NCI-H446 (cell line): ENCODE measurements around the gene PIK3C2G.
A peak's percentile ranks its signal among the peaks of the same experiment; 100 is the strongest.

Experiments used
- DNase-seq, 2 experiments: peaks; one replicate each; lab custom pipeline; 2025; lab: John Stamatoyannopoulos, UW

The PIK3C2G gene

DNA sequence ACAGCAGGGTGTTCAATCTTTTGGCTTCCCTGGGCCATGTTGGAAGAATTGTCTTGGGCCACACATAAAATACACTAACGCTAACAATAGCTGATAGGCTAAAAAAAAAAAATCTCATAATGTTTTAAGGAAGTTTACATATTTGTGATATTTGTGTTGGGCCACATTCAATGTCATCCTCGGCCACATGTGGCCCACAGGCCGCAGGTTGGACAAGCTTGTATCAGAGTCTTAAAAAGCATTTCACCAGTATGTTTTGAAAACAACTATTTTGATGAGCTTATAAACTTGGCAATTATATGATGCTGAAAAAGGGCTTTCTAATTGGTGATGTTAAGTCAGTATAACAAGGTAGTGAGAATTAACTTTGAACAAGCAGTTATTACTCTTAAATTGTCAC is 78.9 kb downstream of the PIK3C2G start:
- DNase-seq = no peak

DNA sequence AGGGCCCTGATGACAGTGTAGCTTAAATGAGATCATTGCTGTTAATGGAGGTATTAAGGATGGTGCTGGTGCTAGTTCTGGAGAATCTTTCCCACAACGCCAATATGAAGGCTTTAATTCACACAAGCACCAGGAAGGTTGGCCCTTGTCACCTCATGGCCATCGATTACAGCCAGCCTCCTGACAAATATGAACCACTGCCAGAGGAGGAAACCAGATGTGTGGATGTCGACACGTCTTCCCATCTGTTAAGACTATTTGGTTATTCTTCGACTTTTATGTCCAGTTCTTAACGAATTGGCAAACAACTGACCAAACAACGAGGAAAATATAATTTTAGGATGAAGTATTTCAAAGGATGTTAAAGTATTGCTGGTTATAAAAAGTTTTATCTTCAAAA is 79.5 kb downstream of the PIK3C2G start:
- peak in 1 of 2 experiments; percentile 37 for DNase-seq

DNA sequence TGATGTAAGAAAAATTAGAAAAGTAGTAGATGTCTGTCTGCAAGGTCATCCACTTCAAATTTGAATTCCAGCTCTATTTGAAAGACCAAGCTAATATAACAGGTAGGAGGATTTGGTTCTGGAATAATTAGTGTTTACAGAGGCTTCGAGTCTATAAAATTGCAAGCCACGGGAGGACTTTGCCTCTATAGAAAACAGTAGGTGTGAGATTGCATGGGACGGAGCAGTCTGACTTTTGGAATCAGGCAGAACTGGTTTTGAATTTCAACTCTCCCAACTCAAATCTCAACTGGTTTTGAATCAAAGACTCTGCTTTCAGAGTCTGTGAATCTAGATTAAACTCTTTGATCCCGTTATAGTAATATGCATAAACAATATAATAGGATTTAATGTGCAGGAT is 82.4 kb downstream of the PIK3C2G start:
- no peak for DNase-seq

DNA sequence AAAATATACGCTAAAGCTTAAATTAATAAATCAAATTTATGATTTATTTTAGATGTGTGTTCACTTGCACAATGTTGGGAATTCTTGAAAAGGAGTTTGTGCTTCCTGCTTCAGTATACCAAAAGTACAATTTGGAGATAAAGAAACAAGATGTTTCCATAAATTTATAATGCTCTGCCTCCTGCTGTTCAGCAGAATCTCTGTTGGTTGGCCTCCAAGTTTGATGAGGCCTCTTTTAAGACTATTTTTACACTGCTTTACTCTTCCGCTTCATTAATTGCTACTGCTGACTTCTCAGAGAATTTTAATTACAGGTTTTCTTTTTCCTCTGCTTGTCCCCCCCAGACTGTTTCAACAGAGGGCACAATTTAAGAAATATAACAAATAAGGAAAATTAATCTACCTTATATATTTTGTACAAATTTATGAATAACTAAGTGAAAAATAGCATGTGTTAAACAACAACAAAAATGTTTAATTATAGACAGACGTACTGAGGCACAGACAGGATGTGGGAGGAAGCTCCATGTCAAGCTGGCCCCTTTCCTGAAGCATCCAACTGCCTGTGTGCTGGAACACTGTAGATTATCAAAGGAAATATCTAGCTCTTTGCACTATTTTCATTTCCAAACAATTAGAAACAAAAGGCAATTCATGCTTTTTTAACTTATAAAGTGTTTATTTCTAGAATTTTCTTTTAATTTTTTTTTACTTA is 83.9 kb downstream of the PIK3C2G start:
- peak; percentile 39 to 79 for DNase-seq

DNA sequence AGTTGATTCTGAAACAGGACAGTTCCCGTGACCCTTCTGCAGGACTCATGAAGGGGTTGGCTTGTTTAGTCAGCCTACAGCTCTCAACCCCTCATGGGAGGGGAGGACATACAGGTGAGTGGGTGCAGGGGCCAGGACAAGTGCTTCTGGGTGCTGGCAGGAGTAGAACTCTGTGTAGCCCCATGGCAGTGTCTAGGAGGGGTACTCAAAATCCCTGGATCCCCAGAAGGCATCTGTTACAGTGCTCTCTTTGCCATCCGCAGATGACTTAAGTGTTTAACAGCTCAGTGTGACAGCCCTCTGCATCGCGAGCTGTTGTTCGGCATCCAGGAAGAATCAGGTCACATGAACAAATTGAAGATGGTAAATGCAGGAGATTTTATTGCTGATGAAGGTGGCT is 91.0 kb downstream of the PIK3C2G start:
- DNase-seq = no peak

DNA sequence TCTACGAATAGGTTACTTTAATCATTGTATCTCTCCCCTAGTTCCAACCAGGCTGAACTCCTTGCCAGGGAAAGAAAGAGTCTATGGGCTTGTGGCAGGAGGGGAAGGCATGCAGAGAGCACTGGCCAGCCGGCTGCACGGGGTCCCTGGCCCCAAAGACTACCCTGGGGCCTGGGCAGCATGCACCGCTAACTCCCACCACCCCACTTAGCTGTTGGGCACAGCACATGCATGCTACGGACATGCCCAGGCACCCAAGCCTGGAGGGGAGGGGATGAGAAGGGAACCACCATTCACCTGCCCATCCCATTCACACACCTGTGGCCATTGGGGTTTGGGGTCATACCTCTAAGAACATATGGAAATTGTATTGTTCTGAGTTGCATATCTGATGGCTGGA is 94.1 kb downstream of the PIK3C2G start:
- DNase-seq = no peak

DNA sequence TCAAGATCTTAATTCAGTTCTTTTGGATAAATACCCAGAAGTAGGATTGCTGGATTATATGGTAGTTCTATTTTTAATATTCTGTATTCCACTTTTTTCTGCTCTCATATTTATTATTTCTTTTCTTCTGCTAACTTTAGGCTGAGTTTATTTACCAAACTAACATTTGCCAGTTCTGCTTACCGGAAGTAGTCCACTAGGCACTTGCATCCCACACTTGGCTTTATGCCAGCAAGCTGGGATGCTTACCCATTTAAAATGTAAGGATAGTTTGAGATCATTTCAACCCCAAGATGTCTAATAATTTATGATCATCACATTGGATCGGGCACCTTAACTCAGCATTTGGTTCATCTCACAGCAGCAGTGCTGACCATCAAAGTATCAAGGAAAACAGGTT is 96.8 kb downstream of the PIK3C2G start:
- DNase-seq = no peak

DNA sequence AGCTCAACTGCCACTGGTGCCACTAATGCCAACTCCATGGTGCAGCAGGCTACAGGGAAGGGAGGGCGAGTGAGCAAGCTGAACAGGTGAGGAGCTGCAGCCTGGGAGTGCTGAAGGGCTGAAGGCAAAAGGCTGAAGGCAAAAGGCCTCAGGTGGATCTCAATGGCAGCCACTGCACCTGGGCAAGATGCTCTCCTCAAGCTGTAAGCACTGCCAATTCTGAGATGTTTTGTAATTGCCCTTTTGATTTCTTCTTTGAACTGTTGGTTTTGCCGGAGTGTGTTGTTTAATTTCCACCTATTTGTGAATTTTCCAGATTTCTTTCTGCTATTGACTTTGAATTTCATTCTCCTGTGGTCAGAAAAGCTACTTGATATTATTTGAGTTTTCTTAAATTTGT is 97.6 kb downstream of the PIK3C2G start:
- no peak for DNase-seq

DNA sequence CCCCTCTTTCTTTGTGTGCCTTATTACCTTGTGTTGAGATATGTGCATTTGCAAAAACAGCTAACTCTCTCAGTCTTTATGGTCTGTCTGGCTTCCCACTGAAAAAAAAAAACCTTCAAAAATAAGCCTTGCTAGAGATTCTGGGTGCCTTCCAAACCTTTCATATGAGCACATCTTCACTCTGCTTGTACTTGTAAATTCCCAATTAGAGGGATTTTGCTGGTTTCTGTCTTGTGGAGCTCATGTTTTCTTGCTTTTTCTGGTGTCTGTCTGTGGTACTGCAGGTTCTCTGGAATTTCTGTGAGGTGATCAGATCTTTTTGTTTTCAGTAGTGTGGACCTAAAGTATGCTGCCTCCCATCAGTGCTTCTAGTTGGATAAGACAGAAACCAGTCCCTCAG is 100.1 kb downstream of the PIK3C2G start:
- no peak for DNase-seq

DNA sequence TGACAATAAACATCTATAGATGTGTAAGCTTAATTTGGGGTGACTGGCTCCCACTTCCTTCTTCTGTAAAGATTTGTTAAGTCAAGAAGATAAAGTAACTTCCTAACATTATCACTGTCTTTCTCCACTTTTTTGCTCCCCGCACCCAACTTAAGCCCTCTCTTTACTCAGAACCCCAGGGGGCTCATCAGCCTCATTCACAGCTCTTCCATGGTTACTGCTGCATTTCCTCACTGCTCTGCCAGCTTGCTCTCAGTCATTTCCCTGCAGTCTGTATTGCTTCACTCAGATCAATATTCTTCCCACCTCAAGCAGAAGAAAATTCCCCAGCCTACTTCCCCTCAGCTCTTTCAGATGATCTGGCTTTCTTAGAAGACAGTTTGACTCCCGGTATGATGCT is 102.0 kb downstream of the PIK3C2G start:
- DNase-seq = no peak

DNA sequence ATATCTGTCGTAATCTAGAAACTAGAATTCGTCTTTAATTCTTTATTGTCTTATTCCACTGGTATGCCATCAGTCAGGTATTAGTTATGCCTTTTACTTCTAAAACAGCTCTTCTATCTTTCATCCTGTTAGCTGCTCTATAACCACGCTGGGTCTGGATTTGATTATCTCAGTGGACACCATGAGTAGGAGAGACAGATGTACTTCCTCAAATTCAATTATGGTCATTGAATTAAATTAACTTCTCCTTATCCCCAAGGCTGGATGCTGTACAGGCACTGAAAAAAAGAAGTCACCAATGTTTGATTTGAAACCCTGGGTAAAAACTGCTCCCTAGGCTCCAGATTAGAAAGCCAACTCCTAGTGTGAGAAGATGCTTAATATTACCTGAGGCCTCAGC is 107.3 kb downstream of the PIK3C2G start:
- DNase-seq = no peak

DNA sequence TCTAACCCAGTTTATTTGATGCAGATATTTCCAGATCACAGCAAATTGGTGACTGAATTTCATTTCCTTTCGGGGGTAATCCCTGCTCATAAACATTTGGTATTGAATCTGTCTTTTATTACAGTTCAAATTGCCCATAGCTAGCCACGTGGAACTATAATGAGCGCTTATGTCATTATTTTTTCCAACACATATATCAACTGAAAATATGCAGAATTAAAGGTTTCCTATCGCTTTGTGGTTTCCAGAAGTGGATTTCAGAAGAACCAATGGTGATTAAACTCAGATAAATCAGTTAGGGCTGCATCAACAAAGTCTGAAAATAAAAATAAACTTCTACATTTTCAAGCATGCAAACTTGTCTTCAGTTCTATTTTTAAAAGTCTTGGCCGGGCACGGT is 111.9 kb downstream of the PIK3C2G start:
- no peak for DNase-seq

DNA sequence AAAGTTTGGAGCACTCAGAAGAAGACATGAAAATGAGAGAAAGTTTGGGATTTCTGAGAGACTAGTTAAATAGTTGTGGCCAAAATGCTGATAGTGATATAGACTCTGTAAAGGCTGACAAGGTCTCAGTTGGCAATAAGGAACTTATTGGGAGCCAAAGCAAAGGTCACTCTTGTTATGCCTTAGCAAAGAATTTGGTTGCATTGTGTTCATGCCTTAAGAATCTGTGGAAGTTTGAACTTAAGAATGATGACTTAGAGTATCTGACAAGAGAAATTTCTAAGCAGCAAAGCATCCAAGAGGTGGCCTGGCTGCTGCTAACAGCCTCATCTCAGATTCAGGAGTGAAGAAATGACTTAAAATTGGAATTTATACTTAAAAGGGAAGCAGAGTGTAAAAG is 113.8 kb downstream of the PIK3C2G start:
- DNase-seq = no peak

DNA sequence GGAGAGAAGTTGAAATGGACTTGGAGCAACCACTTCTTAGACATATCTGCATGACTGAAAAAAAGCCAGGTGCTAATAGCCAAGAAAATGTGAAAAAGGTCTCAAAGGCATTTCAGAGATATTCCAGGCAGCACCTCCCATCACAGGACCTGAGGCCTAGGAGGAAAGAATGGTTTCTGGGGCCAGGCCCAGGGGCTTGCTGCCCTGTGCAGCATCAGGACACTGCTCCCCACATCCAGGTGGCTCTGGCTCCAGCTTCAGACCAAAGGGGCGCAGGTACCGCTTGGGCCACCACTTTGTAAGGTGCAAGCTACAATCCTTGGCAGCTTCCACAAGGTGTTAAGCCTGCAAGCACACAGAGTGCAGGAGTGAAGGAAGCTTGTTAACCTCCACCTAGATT is 114.3 kb downstream of the PIK3C2G start:
- DNase-seq = no peak

DNA sequence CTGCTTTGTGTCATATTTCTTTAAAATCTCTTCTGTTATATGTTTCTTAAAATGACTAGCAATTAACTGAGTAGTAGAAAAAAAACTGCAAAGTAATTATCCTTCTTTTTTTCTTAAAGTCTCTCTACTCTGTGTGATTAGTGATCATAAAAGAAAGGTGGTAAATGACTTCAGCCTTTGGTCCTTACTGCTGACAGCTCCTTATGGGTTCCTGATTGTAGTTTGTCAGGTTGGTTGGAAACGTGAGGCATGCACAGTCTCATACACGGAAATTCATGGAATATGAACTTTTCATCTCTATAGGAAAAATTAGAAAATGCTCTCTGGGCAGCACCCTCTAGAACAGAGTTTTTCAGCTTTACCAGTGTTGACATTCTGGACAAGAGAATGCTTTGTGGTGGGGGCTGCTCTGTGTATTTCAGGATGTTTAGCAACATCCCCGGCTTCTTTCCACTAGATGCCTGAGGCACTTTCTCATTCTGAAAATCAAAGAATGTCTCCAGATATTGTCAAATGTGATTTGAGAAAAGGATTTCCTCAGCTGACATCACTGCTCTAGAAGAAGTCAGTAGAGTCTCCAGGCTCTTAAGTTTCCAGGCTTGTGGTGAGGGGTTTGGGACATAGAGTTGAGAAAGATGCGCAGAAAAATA is 121.0 kb downstream of the PIK3C2G start:
- no peak for DNase-seq

DNA sequence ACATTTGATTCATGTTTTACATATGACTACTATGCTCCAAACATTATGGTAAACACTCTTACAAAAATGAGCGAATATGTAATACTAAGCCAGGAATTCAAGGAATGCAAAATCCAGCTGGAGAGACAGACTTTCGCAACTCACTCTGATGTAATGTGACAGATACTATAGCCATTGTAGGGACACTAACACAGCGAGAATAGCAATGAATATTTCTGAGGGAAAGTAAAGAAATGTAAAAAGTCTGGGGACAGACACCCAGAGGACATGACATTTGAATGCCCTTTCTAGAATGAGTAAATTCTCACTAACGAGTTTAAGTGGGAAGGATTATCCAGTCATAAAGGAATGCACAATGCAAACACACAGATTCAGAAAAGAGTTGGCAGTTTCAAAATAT is 121.9 kb downstream of the PIK3C2G start:
- DNase-seq = peak in 1 of 2 experiments; percentile 49

DNA sequence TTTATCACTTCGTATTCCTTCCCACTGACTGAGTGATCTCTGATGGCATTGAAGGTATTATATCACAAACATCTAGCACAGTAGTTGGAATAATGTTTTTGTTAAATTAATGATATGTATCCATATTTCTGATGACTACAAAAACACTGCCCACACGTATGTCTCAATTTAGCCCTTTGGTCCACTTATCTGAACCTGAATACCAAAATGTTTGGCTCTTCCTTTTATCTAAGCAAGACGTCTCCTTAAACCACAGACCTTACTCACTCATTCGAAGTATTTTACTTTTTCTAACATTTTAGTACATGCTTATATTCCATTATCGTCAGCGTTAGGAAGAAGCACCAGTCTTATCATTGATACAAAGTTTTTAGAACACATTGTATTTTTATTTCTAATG is 126.4 kb downstream of the PIK3C2G start:
- DNase-seq = no peak

DNA sequence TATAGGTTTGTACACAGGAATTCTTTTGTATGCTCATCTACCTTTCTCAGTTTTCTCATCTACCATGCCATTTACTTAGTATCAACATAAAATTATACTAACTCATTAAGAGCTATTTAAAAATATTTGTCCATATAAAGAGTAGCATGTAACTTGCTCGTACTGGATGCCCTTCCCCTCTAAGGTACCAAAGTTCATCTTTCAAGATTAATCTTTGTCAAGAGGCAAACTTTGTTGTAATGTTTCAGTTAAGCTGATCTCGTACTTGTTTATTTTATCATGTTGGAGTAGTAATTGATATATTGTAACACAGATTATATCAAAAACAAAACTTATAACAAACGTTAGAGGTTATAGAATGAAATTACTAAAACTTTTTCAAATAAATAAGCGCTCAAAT is 128.5 kb downstream of the PIK3C2G start:
- no peak for DNase-seq

DNA sequence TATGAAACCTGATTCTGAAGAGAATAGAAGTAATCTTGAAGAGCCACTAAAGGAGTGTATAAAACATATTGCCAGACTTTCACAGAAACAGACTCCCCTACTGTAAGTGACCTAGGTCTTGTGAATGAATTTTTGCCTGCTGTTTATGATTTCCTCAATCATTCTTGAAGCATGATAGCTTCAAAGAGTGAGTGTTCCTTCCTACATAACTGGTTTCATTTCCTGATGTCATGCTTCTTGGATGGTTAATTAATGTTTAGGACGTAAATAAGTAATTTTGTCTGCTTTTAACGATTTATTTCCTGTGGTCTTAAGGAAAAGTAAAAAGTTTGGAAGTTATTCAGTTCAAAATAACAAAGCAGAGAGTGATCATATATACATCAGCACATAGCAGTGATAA is 129.8 kb downstream of the PIK3C2G start:
- DNase-seq = no peak

DNA sequence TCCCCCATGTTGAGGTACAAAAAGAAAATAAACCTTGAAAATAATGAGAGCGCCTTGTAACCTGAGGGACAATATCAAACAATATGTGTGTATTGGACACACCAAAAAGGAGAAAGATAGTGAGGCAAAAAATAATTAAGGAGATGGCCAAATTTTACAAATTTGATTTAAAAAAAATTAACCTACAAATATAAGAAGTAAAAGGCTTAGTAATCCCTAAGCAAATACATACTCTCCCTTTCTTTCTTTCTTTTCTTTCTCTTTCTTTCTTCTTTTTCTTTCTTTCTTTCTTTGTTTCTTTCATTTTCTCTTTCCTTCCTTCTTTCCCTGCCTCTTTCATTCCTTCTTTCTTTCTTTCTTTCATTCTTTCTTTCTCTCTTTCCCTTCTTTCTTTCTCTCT is 133.4 kb downstream of the PIK3C2G start:
- no peak for DNase-seq

DNA sequence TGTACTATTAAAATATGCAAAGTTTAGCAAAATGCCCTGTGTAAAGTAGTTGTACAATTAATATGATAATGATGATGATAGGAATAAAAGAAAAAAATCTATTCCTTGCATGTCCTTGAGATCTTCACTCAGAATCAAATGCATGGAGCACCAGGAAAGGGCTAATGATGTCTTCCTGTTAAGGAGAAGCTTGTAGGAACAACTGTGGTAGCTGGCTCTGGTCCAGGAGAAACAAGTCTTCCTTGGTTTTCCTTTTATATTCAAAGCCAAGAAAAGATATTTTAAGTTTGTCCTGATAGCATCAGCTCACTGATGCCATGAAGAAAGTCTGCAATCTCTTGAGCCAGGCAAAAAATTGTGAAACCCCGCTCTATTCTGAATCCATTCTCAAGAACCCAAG is 138.9 kb downstream of the PIK3C2G start:
- DNase-seq = no peak

DNA sequence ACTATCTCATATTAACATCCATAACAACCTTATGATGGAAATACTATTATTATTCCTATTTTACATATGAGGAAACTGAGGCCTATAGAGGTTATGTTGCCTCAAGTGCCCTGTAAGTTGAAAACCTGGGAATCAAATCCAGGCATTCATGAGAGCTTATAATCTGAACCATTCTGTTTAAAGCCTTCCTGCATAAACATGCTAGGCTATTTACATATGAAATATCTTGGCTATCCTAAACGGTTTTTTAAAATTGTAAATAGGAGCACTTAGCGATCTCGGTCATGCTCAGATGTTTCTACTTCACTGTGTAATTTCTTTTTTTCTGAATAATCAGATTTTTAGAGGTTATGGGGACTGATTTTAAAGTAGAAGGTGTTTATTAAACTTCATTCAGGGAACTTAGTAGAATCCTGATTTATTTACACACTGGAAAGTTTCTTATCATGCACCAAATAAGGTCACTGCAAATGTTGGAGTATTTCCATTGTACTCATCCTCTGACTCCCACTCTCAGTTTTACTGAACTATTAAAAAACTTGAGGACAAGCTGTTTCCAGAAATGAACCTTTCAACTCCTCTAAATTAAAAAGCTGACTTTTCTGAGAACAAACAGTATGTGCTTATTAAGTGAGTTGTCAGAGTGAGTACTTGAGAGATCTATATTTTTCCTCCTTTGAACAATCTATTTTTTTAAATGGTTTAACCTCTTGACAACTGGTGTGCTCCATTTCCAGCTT is 141.7 kb downstream of the PIK3C2G start:
- no peak for DNase-seq

DNA sequence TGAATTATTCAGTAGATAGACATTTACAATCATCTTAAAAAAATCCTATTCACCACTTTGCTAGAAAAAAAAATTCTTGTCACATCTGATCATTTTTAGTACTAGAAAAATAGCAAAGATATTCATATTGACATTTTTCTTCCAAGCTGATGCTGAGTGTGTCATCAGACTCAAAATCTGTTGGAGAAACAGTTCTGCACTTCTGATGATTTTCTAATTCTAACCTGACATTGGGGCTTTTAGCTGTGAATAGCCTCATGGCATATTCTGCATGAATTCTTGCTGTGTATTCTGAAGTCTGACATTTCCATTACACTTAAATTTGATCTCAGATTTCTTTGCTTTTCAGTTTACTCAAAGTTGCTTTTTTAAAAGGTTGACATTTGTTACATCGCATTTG is 150.1 kb downstream of the PIK3C2G start:
- no peak for DNase-seq
